IMR-90 (cell line): ENCODE measurements around the gene MARCHF2. TPM values are rescaled to one million over a fixed set of nuclear protein-coding genes. Genes with fewer than 3 reads are reported as not detected.

Source experiments
- ATAC-seq: fragments of 200-7000 bp; cut with Tn5 transposase; 2 replicates; pipeline ENCODE4 v1.9.1; 2020; ENCODE audit warnings: low read depth, mild to moderate bottlenecking, moderate library complexity
- BruUV-seq: library from RNA; stranded (reverse); fragments of 400-500 nt; replicated peaks from 2 replicates; lab custom pipeline; 2021; lab: Mats Ljungman, UMichigan
- CTCF ChIA-PET: fragments of 300-600 bp; formaldehyde crosslinking; extraction: SDS; loops from one replicate; lab custom pipeline; 2021; ENCODE audit warnings: antibody characterized with exemption; lab: Yijun Ruan, JAX
- POLR2A ChIA-PET: fragments of 300-600 bp; sonication (Branson Sonifier 250); formaldehyde crosslinking; loops from one replicate; lab custom pipeline; 2022; ENCODE audit warnings: antibody characterized with exemption; ENCODE audit not compliant: unreplicated experiment; lab: Charles Lee
- DNase-seq: peaks from one replicate; pipeline ENCODE4 v3.0.0; 2013
- H2AFZ ChIP-seq: replicated peaks from 2 replicates; pipeline ENCODE3; 2013; ENCODE audit warnings: low read length, mild to moderate bottlenecking; ENCODE audit not compliant: poor library complexity
- H2AK5ac ChIP-seq: 2 replicates; pipeline ENCODE4 v1.6.1; 2013; ENCODE audit warnings: low read depth, low read length, inconsistent platforms
- H2AK9ac ChIP-seq: replicated peaks from 2 replicates; pipeline ENCODE3; 2013; ENCODE audit warnings: mild to moderate bottlenecking, low read depth, low read length, moderate library complexity; ENCODE audit not compliant: poor library complexity
- H2BK120ac ChIP-seq: 2 replicates; pipeline ENCODE4 v1.6.1; 2013; ENCODE audit warnings: low read depth, low read length, inconsistent platforms
- H2BK15ac ChIP-seq: 3 replicates; pipeline ENCODE4 v1.6.1; 2013; ENCODE audit warnings: low read depth, low read length, inconsistent platforms
- H2BK20ac ChIP-seq: 2 replicates; pipeline ENCODE4 v1.6.1; 2013; ENCODE audit warnings: low read depth, mild to moderate bottlenecking, inconsistent platforms, low read length, moderate library complexity
- H2BK5ac ChIP-seq: 2 replicates; pipeline ENCODE4 v1.6.1; 2013; ENCODE audit warnings: mild to moderate bottlenecking, low read depth, low read length, inconsistent platforms; ENCODE audit not compliant: poor library complexity, severe bottlenecking
- H3K14ac ChIP-seq: replicated peaks from 2 replicates; pipeline ENCODE4 v1.6.1; 2013; ENCODE audit warnings: low read depth, low read length, inconsistent platforms
- H3K18ac ChIP-seq: 2 replicates; pipeline ENCODE4 v1.6.1; 2013; ENCODE audit warnings: low read depth, low read length, control low read depth
- H3K23ac ChIP-seq: 2 replicates; pipeline ENCODE4 v1.6.1; 2013; ENCODE audit warnings: low read depth, low read length, inconsistent platforms
- H3K27ac ChIP-seq: 2 replicates; pipeline ENCODE4 v1.5.1; 2013; ENCODE audit warnings: mild to moderate bottlenecking, control low read depth, low read length; ENCODE audit not compliant: insufficient read depth
- H3K27me3 ChIP-seq: 2 replicates; pipeline ENCODE4 v1.6.1; 2013; ENCODE audit warnings: low read length; ENCODE audit not compliant: control insufficient read depth, insufficient read depth
- H3K36me3 ChIP-seq: 2 replicates; pipeline ENCODE4 v1.6.1; 2013; ENCODE audit warnings: low read length, mixed read lengths; ENCODE audit not compliant: control insufficient read depth, insufficient read depth
- H3K4ac ChIP-seq: 2 replicates; pipeline ENCODE4 v1.6.1; 2013; ENCODE audit warnings: low read depth, low read length, inconsistent platforms
- H3K4me1 ChIP-seq: 2 replicates; pipeline ENCODE4 v1.6.1; 2013; ENCODE audit warnings: low read length, mixed read lengths; ENCODE audit not compliant: control insufficient read depth, insufficient read depth
- H3K4me2 ChIP-seq: 2 replicates; pipeline ENCODE4 v1.6.1; 2013; ENCODE audit warnings: low read depth, mild to moderate bottlenecking, control low read depth, low read length, moderate library complexity
- H3K4me3 ChIP-seq: 2 replicates; pipeline ENCODE4 v1.5.1; 2013; ENCODE audit warnings: low read depth, mild to moderate bottlenecking, control low read depth, low read length, moderate library complexity; ENCODE audit not compliant: insufficient read depth
- H3K56ac ChIP-seq: 2 replicates; pipeline ENCODE4 v1.6.1; 2013; ENCODE audit warnings: low read length, inconsistent platforms; ENCODE audit not compliant: insufficient read depth; ENCODE audit errors: extremely low read depth
- H3K79me1 ChIP-seq, 2 experiments: 2 replicates each; pipeline ENCODE4 v1.6.1; 2013; ENCODE audit warnings: low read length in 2 of 2, inconsistent platforms in 1 of 2, low read depth in 1 of 2
- H3K9ac ChIP-seq: 2 replicates; pipeline ENCODE4 v1.6.1; 2013; ENCODE audit warnings: low read depth, low read length, control low read depth
- H3K9me1 ChIP-seq: 2 replicates; pipeline ENCODE4 v1.6.1; 2013; ENCODE audit warnings: low read length, inconsistent platforms; ENCODE audit not compliant: insufficient read depth
- H3K9me3 ChIP-seq: 2 replicates; pipeline ENCODE4 v1.6.1; 2013; ENCODE audit warnings: low read length; ENCODE audit not compliant: control insufficient read depth, insufficient read depth
- H4K20me1 ChIP-seq: 2 replicates; pipeline ENCODE4 v1.6.1; 2013; ENCODE audit warnings: low read length, inconsistent platforms; ENCODE audit not compliant: insufficient read depth
- H4K5ac ChIP-seq: 2 replicates; pipeline ENCODE4 v1.6.1; 2013; ENCODE audit warnings: mild to moderate bottlenecking, low read depth, low read length, control low read depth
- H4K8ac ChIP-seq, 2 experiments: 2 replicates each; pipeline ENCODE4 v1.6.1; 2013; ENCODE audit warnings: low read depth in 2 of 2, low read length in 2 of 2, control low read depth in 1 of 2, inconsistent platforms in 1 of 2
- H4K91ac ChIP-seq: 2 replicates; pipeline ENCODE4 v1.6.1; 2013; ENCODE audit warnings: low read depth, low read length, inconsistent platforms; ENCODE audit not compliant: insufficient read depth
- CEBPB ChIP-seq: IDR thresholded peaks from 2 replicates; pipeline ENCODE4 v1.6.1; 2012; ENCODE audit warnings: low read depth, low read length, improper control_type of control experiment
- CHD1 ChIP-seq: IDR thresholded peaks from 2 replicates; pipeline ENCODE4 v1.6.1; 2012; ENCODE audit warnings: low read depth, low read length, improper control_type of control experiment
- CTCF ChIP-seq: conservative IDR thresholded peaks from 2 replicates; pipeline ENCODE4 v1.5.1; 2012; ENCODE audit warnings: mild to moderate bottlenecking, low read depth, low read length, improper control_type of control experiment
- ELK1 ChIP-seq: fragments of 150-350 bp; IDR thresholded peaks from 2 replicates; pipeline ENCODE4 v1.6.1; 2016; ENCODE audit warnings: low read depth, mild to moderate bottlenecking, low read length, moderate library complexity, borderline replicate concordance
- FOS ChIP-seq: fragments of 150-350 bp; IDR thresholded peaks from 2 replicates; pipeline ENCODE4 v1.6.1; 2016; ENCODE audit warnings: low read depth, low read length
- MAZ ChIP-seq: IDR thresholded peaks from 2 replicates; pipeline ENCODE4 v1.6.1; 2012; ENCODE audit warnings: low read depth, mild to moderate bottlenecking, low read length, improper control_type of control experiment, moderate library complexity, borderline replicate concordance
- MXI1 ChIP-seq: IDR thresholded peaks from 2 replicates; pipeline ENCODE4 v1.6.1; 2012; ENCODE audit warnings: low read depth, mild to moderate bottlenecking, low read length, moderate library complexity, borderline replicate concordance
- NFE2L2 ChIP-seq: fragments of 150-350 bp; IDR thresholded peaks from 2 replicates; pipeline ENCODE4 v1.6.1; 2016; ENCODE audit warnings: low read depth, mild to moderate bottlenecking, low read length
- POLR2A ChIP-seq: IDR thresholded peaks from 2 replicates; pipeline ENCODE4 v1.6.1; 2012; ENCODE audit warnings: mild to moderate bottlenecking, low read depth, low read length
- RAD21 ChIP-seq: IDR thresholded peaks from 2 replicates; pipeline ENCODE4 v1.6.1; 2012; ENCODE audit warnings: low read length, improper control_type of control experiment
- RFX5 ChIP-seq: IDR thresholded peaks from 2 replicates; pipeline ENCODE4 v1.8.0; 2012; ENCODE audit warnings: low read depth, mild to moderate bottlenecking, low read length, moderate library complexity
- SMC3 ChIP-seq: fragments of 150-350 bp; IDR thresholded peaks from 2 replicates; pipeline ENCODE4 v1.6.1; 2016; ENCODE audit warnings: low read depth, mild to moderate bottlenecking, antibody characterized with exemption, low read length, moderate library complexity
- USF2 ChIP-seq: fragments of 150-350 bp; IDR thresholded peaks from 2 replicates; pipeline ENCODE4 v1.6.1; 2017; ENCODE audit warnings: mild to moderate bottlenecking, antibody characterized with exemption, low read length, low read depth
- WGBS, 2 experiments: methylation state at CpG; one replicate each; pipeline versions ENCODE4 v1.1.5 to v1.1.7; 2013; ENCODE audit warnings: missing lambda C conversion rate in 2 of 2; ENCODE audit not compliant: insufficient read length in 1 of 2; ENCODE audit errors: extremely low coverage in 2 of 2; 5-methylcytosine and 5-hydroxymethylcytosine counted together
- dilution Hi-C: fragments of 300-500 bp; cut with HindIII; formaldehyde crosslinking; loops from one replicate; pipeline ENCODE4 v1.14.3; 2018; ENCODE audit warnings: low sequenced_read_pairs; ENCODE audit not compliant: unreplicated experiment
- in situ Hi-C: fragments of 300-500 bp; cut with MboI; formaldehyde crosslinking; loops from 3 replicates; pipeline ENCODE4 v1.14.3; 2019; ENCODE audit warnings: low sequenced_read_pairs, inconsistent platforms, mixed read lengths
- intact Hi-C: fragments of 100-400 bp; cut with micrococcal nuclease; formaldehyde crosslinking; loops from 2 replicates; pipeline ENCODE4 v1.10.0; 2022
- polyA plus RNA-seq, 3 experiments: library from polyadenylated mRNA; depleted of rRNA; stranded (reverse); fragments of >200 nt; gene quantifications; 2 replicates each; pipeline ENCODE4 v1.2.3, GENCODE V29; 2012; ENCODE audit warnings: low replicate concordance in 1 of 3
- total RNA-seq: library from RNA; depleted of rRNA; stranded (reverse); fragments of >200 nt; gene quantifications from 2 replicates; pipeline ENCODE4 v1.2.3, GENCODE V29; 2012

MARCHF2 gene
- total and polyA plus RNA-seq, 2 of the 4 experiments (the other 2 are of a cell fraction) = 33.8 to 58.8 TPM

GRCh38 chr19:8478598-8478997 is 65.5 kb downstream of the MARCHF2 start:
- Histone ChIP-seq H2BK120ac (no peak overlapping the region), H2AK5ac (no peak overlapping the region), H3K56ac (no peak overlapping the region), H3K4me3 (no peak overlapping the region), H3K4me1 (peaks cover 5% of the 10 kb centered on the region), H4K91ac (no peak overlapping the region), H3K27me3 (no peaks in the 10 kb centered on the region), H3K27ac (no peak overlapping the region), H3K9ac (no peak overlapping the region), H3K79me1 (peaks cover 26 to 87% of the 10 kb centered on the region in 2 experiments), H3K4ac (no peak overlapping the region), H2BK15ac (no peak overlapping the region), H4K8ac (no peak overlapping the region), H3K9me3 (no peaks in the 10 kb centered on the region), H3K4me2 (no peak overlapping the region), H3K36me3 (peaks cover 57% of the 10 kb centered on the region), H3K9me1 (peaks cover 27% of the 10 kb centered on the region), H4K5ac (no peak overlapping the region), H4K20me1 (peaks cover 87% of the 10 kb centered on the region), H2BK5ac (no peak overlapping the region), H3K14ac (no peak overlapping the region), H2AFZ (no peak overlapping the region), H3K18ac (no peak overlapping the region), H2BK20ac (no peak overlapping the region), H3K23ac (no peak overlapping the region), H2AK9ac (no peak overlapping the region)
- ChIA-PET POLR2A (no interaction called here), CTCF (interaction anchor here (0.6 kb wide), 1 partner anchor 56 kb away, joined by 3 read pairs; no protein-coding TSS in a partner anchor)
- in situ Hi-C loops (no loop called here), intact Hi-C loops (no loop called here), dilution Hi-C loops (no loop called here)
- WGBS, 2 experiments = no CpG with 5 or more reads among the region's 3 CpGs
- DNase-seq = no peak
- no peak for ATAC-seq
- BruUV-seq = no TSS peak
- TF ChIP-seq FOS (no peak), RAD21 (no peak), RFX5 (no peak), ELK1 (no peak), MXI1 (no peak), NFE2L2 (no peak), CTCF (no peak), CEBPB (no peak), CHD1 (no peak), SMC3 (no peak), MAZ (no peak), USF2 (no peak), POLR2A (no peak)
